Astrocyte (in vitro differentiated cells and primary cell): ENCODE results near the gene SPESP1. TPM values are rescaled to one million over a fixed set of nuclear protein-coding genes. Genes with fewer than 3 reads are reported as not detected.
A peak's percentile ranks its signal among the peaks of the same experiment; 100 is the strongest.

ENCODE experiments used
- DNase-seq: peaks from one replicate; pipeline ENCODE4 v3.0.0-alpha.2; 2010; ENCODE audit warnings: low read depth
- FAIRE-seq: peaks from 2 replicates; lab custom pipeline; 2011; peaks lifted over from hg19 to GRCh38; lab: Jason Lieb, UNC
- H2AFZ ChIP-seq: 2 replicates; pipeline ENCODE4 v1.6.0; 2012; ENCODE audit warnings: low read depth, low read length, inconsistent platforms
- H3K27ac ChIP-seq: 2 replicates; pipeline ENCODE4 v1.5.1; 2011; ENCODE audit warnings: low read depth, low read length, inconsistent platforms
- H3K27me3 ChIP-seq: 2 replicates; pipeline ENCODE4 v1.6.0; 2011; ENCODE audit warnings: low read length, inconsistent platforms; ENCODE audit not compliant: insufficient read depth
- H3K36me3 ChIP-seq: 2 replicates; pipeline ENCODE4 v1.5.1; 2011; ENCODE audit warnings: low read length, inconsistent platforms; ENCODE audit not compliant: insufficient read depth
- H3K4me1 ChIP-seq: 2 replicates; pipeline ENCODE4 v1.5.1; 2011; ENCODE audit warnings: low read length, inconsistent platforms; ENCODE audit not compliant: insufficient read depth
- H3K4me2 ChIP-seq: 2 replicates; pipeline ENCODE4 v1.6.0; 2012; ENCODE audit warnings: low read length, inconsistent platforms
- H3K4me3 ChIP-seq: 2 replicates; pipeline ENCODE4 v1.5.1; 2011; ENCODE audit warnings: low read depth, mild to moderate bottlenecking, low read length, inconsistent platforms; ENCODE audit not compliant: insufficient read depth
- H3K79me2 ChIP-seq: 2 replicates; pipeline ENCODE4 v1.6.0; 2012; ENCODE audit warnings: mild to moderate bottlenecking, low read length, inconsistent platforms; ENCODE audit not compliant: insufficient read depth
- H3K9ac ChIP-seq: 2 replicates; pipeline ENCODE4 v1.6.0; 2012; ENCODE audit warnings: mild to moderate bottlenecking, low read length, inconsistent platforms
- H3K9me3 ChIP-seq: 2 replicates; pipeline ENCODE4 v1.5.1; 2012; ENCODE audit warnings: low read depth, mild to moderate bottlenecking, low read length, inconsistent platforms; ENCODE audit not compliant: insufficient read depth
- H4K20me1 ChIP-seq: 2 replicates; pipeline ENCODE4 v1.6.0; 2012; ENCODE audit warnings: low read length, inconsistent platforms; ENCODE audit not compliant: insufficient read depth
- H3K27ac Mint-ChIP-seq: one replicate; pipeline ENCODE4 v1.8.0; 2021; ENCODE audit warnings: mild to moderate bottlenecking, mixed read lengths; ENCODE audit not compliant: unreplicated experiment
- H3K27me3 Mint-ChIP-seq: one replicate; pipeline ENCODE4 v1.8.0; 2021; ENCODE audit warnings: low read depth, mixed read lengths; ENCODE audit not compliant: unreplicated experiment
- H3K36me3 Mint-ChIP-seq: one replicate; pipeline ENCODE4 v1.8.0; 2021; ENCODE audit warnings: low read depth, mixed read lengths; ENCODE audit not compliant: unreplicated experiment
- H3K4me1 Mint-ChIP-seq: one replicate; pipeline ENCODE4 v1.8.0; 2021; ENCODE audit warnings: low read depth, mixed read lengths; ENCODE audit not compliant: unreplicated experiment
- H3K4me3 Mint-ChIP-seq: one replicate; pipeline ENCODE4 v1.8.0; 2021; ENCODE audit warnings: mild to moderate bottlenecking, moderate library complexity, mixed read lengths; ENCODE audit not compliant: unreplicated experiment
- H3K9me3 Mint-ChIP-seq: one replicate; pipeline ENCODE4 v1.8.0; 2021; ENCODE audit warnings: mild to moderate bottlenecking, mixed read lengths; ENCODE audit not compliant: unreplicated experiment
- CTCF ChIP-seq: IDR thresholded peaks from 2 replicates; pipeline ENCODE4 v1.5.1; 2011; ENCODE audit warnings: low read depth, mild to moderate bottlenecking, inconsistent platforms, low read length, moderate library complexity; ENCODE audit not compliant: insufficient read depth
- EZH2 ChIP-seq: IDR thresholded peaks from 2 replicates; pipeline ENCODE4 v1.6.1; 2012; ENCODE audit warnings: mild to moderate bottlenecking, low read length, inconsistent platforms; ENCODE audit not compliant: insufficient read depth
- total RNA-seq: library from RNA; stranded (reverse); gene quantifications from 2 replicates; pipeline ENCODE4 v1.2.1, GENCODE V29; 2021

SPESP1 gene
- total RNA-seq, 1 donor from 2014 or later = not detected

GRCh38 chr15:68910816-68911215 is 19.5 kb upstream of the SPESP1 start:
- Mint-ChIP-seq H3K4me3 (no peak overlapping the region), H3K36me3 (no peaks in the 10 kb centered on the region), H3K27ac (no peak overlapping the region), H3K9me3 (peaks cover 3% of the 10 kb centered on the region), H3K4me1 (no peaks in the 10 kb centered on the region), H3K27me3 (peaks cover 4% of the 10 kb centered on the region)
- Histone ChIP-seq H3K4me2 (no peak overlapping the region), H3K4me1 (no peaks in the 10 kb centered on the region), H4K20me1 (no peaks in the 10 kb centered on the region), H3K27me3 (peaks cover 21% of the 10 kb centered on the region), H3K36me3 (no peaks in the 10 kb centered on the region), H3K9ac (no peak overlapping the region), H3K79me2 (no peaks in the 10 kb centered on the region), H3K4me3 (no peak overlapping the region), H3K9me3 (no peaks in the 10 kb centered on the region), H3K27ac (no peak overlapping the region), H2AFZ (no peak overlapping the region)
- DNase-seq (no peak), FAIRE-seq (no peak)
- TF ChIP-seq CTCF = no peak
- TF ChIP-seq EZH2 = no peak

GRCh38 chr15:68921926-68922325 is 8.4 kb upstream of the SPESP1 start:
- peaks cover 24% of the 10 kb centered on the region for H3K27me3 ChIP-seq
- H3K4me1 ChIP-seq = no peaks in the 10 kb centered on the region
- no peak overlapping the region for H3K9ac ChIP-seq
- Mint-ChIP-seq H3K4me1 (no peaks in the 10 kb centered on the region), H3K36me3 (no peaks in the 10 kb centered on the region), H3K27me3 (peaks cover 5% of the 10 kb centered on the region), H3K27ac (no peak overlapping the region), H3K9me3 (no peaks in the 10 kb centered on the region), H3K4me3 (no peak overlapping the region)
- no peaks in the 10 kb centered on the region for H3K36me3 ChIP-seq
- no peaks in the 10 kb centered on the region for H3K9me3 ChIP-seq
- no peaks in the 10 kb centered on the region for H3K79me2 ChIP-seq
- H3K27ac ChIP-seq = no peak overlapping the region
- H3K4me2 ChIP-seq = no peak overlapping the region
- H2AFZ ChIP-seq = no peak overlapping the region
- H4K20me1 ChIP-seq = no peaks in the 10 kb centered on the region
- FAIRE-seq (no peak), DNase-seq (no peak)
- TF ChIP-seq CTCF (no peak), EZH2 (no peak)
- H3K4me3 ChIP-seq = no peak overlapping the region

GRCh38 chr15:68924866-68925560 is 5.3 kb upstream of the SPESP1 start:
- peaks cover 3% of the 10 kb centered on the region for H3K9me3 Mint-ChIP-seq
- DNase-seq = peak; percentile 39
- Histone ChIP-seq H3K27me3 (peaks cover 27% of the 10 kb centered on the region), H2AFZ (no peak overlapping the region), H3K9me3 (peaks cover 3% of the 10 kb centered on the region), H3K27ac (no peak overlapping the region), H3K4me3 (no peak overlapping the region), H3K79me2 (no peaks in the 10 kb centered on the region), H3K4me1 (no peaks in the 10 kb centered on the region), H3K4me2 (no peak overlapping the region), H3K36me3 (no peaks in the 10 kb centered on the region), H3K9ac (no peak overlapping the region), H4K20me1 (no peaks in the 10 kb centered on the region)
- H3K36me3 Mint-ChIP-seq = no peaks in the 10 kb centered on the region
- no peak overlapping the region for H3K4me3 Mint-ChIP-seq
- peak; percentile 82 for FAIRE-seq
- no peak overlapping the region for H3K27ac Mint-ChIP-seq
- TF ChIP-seq CTCF = peak; percentile 96
- TF ChIP-seq EZH2 = no peak
- no peaks in the 10 kb centered on the region for H3K4me1 Mint-ChIP-seq
- peaks cover 7% of the 10 kb centered on the region for H3K27me3 Mint-ChIP-seq
